ENCODE results near the gene PICALM.

GRCh38 chr11:86039094-86039493 is 29.8 kb downstream of the PICALM start:
- TF ChIP-seq EZH2 (IDR thresholded peaks at IDR 0.05) (no peak), POLR2AphosphoS5 (IDR thresholded peaks at IDR 0.05; ENCODE audit: borderline replicate concordance, low read depth, low read length) (no peak)
